HG03558 (cell line): Measurements from ENCODE around the gene LIMS1.
"Not testable (repeated sequence)": the region's sequence is repeated elsewhere in the genome, so short reads cannot be mapped to it uniquely, and the experiment has no call there.

Experiments used
- ATAC-seq: cut with Tn5 transposase; IDR thresholded peaks from one replicate; pipeline ENCODE4 v1.9.1; 2021; ENCODE audit warnings: moderate number of reproducible peaks; ENCODE audit not compliant: unreplicated experiment; ENCODE audit errors: extremely low read depth

The LIMS1 gene

DNA sequence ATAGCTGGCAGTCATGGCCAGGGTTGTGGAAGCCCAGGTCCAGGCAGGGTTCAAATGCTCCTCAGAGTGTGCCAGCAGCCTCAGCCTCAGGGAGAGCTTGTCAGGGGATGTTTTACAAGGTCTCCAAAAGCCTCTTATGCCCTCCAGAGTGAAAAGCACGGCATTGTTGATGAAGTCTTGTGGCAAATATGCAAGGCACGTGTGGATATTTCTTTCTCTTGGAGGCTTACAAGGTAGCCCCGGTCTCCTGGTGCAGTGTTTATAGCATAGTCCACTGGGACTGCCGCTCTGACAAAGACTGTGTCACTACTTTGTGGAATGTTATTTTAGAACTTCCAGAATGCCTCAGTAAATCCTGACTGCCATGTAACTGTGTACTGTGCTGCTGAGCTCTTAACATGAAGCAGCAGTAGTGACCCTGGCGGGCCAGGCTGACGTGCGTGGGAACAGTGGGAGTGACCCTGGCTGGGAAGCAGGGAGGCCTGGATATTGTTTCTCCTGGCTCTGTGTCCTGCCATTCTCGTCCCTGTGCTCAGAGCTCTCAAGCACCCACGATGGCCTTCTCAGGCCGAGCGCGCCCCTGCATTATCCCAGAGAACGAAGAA, 120.4 kb downstream of the LIMS1 start:
- ATAC-seq, result not testable (repeated sequence)

DNA sequence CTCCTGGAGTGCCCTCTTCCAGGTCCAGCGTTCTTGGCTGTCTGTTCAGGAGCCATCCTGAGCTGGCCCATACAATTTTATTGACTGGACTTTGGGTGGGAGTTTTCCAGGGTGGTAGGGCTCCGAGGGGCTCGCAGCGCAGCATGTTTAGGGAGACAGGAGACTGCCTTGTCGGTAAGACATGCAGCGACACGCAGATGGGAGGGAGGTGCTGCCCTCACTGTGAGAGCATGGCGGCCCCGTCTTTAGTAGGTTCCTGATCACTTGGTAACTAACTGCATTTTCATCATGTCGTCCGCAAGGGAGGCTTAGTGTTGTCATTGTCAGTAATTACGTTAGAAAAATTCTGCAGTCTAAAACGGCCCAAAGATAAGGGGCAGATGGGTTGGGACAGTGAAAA, 121.0 kb downstream of the LIMS1 start:
- ATAC-seq, result not testable (repeated sequence)

DNA sequence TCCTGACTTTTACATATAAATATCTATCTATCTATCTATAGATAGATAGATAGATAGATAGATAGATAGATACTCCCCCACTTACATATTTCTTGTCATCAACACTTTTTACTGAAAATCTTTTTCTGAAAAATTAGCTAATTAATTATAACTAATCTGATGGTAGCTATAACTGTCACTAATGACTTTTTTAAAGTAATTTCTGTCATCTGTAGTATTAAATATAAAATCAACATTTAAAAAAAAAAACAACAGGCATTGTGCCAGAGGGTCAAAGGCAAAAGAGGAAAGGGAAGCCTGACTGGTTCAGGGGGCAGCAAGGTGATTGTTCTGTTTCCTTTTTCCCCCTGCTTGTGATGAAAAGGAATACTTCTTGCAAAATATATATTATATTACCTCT, 122.0 kb downstream of the LIMS1 start:
- not testable (repeated sequence) for ATAC-seq

DNA sequence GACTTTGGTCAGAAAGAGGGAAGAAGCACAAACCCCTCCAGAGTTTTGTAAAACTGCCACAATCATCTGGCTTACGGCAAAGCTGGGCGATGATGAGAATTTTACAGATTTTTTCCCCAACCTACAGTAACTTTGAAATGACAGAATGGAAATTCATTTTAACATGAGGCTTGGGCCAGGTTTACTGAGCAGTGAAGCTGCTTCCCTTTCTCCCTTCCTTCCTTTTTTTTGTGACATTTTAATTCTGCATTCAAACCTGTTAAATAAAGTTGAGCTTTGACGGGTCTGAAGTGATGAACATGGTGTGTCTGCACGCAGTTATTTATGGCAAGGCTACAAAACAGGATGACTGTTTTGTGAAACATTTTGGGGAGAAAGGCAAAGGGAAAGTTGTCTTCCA, 123.2 kb downstream of the LIMS1 start:
- ATAC-seq, result not testable (repeated sequence)

DNA sequence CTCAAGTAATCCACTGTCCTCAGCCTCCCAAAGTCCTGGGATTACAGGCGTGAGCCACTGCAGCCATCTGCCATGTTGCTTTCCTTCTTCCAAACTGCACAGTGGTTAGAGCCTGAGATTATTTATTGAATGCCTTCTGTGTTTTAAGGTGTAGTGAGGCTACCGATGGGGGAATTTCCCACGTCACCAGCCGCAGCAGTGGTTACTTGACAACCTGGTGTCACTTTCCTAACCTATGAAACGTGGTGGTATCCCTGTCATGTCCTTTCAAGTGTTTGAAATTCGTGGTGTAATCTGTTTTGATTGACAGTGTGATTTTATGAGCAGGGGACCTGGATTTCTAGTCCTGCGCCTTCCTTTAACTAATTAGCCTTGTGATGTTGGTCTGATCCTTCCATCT, 124.3 kb downstream of the LIMS1 start:
- not testable (repeated sequence) for ATAC-seq

DNA sequence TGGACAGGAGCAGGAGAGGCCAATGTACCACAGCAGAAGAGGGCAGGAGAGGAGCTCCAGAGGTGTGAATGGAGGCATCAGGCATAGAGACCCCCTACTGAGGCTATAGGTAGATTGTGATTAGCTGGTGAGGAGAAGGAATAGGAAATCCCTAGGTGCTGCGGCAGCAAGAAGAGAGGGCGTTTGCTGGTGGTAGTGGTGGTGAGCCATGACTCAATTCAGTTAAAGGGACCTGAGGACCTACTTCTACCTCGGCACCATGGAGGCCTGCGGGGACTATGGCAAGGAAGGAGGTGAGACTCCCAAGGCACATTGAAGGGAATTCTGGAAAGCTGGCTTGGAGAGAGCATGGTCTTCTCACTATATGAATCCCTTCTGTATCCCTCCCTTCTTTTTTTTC, 127.2 kb downstream of the LIMS1 start:
- ATAC-seq, result not testable (repeated sequence)

DNA sequence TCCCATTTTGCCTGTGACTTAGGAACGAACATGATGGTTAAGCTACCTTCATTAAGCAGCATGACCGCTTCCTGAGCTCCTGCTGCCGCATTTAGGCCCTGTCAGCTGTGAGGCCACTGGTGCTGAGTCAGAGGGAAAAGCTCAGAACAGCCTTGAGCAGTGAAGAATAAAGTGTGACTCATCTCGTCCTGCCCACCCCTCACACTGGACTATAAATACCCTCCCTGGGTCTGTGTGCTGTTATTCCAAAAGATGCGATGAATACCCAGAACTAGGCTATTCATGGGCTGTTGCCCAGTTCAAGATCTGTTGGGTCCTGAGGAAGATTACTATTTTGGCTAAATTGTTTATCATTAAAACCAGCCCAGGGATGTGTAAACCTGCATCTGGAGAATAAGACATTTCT, 127.9 kb downstream of the LIMS1 start:
- peak; percentile 91 for ATAC-seq

DNA sequence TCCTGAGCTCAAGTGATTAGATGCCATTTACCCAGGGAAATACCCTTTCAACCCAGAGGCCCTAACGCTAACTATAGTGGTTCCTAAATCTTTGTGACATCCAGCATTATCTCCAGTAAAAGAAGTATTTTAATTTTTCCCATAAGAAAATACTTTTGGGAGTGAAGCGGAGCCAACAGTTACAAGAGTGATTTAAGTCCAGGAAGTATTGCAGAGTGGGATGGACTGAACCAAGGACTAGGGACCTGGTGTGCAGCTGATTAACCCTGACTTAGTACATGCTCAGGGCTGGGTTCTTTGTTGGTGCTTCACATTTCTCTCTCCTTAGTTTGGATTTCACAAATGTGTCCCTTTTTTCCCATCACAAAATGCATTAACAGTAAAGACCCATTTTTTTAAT, 129.1 kb downstream of the LIMS1 start:
- not testable (repeated sequence) for ATAC-seq

DNA sequence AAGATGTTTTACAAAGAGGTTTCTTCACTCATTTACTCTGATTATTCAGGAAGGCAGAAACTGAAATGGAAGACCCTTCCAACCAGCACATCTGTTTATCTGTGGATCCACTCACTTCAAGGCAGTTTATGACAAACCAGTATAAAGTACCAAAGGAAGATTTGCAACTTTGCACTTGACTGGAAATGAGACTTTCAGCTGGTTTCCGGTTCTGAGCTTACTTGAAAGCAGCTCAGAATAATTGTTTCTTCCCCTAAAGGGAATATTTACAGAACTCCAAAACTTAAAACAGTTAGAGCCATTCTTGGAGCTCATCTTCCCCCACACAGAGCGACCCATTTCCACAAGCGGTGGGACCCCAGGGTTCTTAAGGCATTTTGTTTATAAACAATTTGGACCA, 129.8 kb downstream of the LIMS1 start:
- ATAC-seq, result not testable (repeated sequence)

DNA sequence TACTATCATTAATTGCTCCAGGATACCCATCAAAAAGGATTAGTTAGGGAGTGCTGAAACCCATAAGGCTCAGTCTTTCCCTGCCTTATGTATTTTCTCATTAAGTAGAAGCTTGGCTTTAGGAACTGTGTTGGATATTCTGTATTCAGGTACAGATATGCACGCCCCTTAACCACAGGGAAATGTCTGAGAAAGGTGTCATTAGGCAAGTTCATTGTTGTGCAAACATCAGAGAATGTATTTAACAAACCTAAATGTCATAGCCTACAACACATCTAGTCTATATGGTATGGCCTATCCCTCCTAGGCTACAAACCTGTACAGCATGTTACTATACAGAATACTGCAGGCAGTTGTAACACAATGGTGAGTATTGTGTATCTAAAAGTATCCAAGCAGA, 130.7 kb downstream of the LIMS1 start:
- ATAC-seq, result not testable (repeated sequence)

DNA sequence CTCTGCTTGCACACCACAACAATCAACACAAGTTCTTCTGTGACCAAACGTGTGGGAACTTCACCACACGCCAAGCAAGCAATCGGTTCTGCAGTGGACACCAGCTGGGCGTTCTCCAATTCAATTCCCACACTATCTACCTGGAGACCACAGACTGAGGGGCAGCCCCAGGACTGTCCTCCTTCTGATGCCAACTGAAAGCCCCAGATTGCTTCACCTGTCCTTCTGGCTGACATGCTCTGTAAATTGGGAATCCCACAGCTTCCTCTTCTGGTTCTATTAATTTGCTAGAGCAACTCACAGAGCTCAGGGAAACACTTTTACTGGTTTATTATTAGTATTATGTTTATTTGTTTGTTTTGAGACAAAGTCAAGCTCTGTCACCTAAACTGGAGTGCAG, 131.7 kb downstream of the LIMS1 start:
- ATAC-seq, result not testable (repeated sequence)

DNA sequence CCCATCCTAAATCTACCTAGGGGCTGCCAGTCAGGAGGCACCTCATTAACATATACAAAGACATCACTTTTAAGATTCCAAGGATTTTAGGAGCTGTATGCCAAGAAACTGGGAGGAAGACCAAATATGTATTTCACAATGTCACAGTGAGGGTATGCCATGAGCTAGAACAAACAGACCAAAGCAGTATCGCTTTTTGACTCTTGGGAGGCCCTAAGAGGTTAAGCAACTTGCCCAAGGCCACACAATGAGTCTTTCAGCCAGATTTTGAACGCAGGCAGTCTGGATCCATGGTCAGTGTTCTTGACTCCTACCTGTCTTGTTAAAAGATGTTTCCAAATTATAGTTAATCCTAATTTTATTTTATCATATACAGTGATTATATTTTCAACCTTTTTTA, 132.9 kb downstream of the LIMS1 start:
- not testable (repeated sequence) for ATAC-seq

DNA sequence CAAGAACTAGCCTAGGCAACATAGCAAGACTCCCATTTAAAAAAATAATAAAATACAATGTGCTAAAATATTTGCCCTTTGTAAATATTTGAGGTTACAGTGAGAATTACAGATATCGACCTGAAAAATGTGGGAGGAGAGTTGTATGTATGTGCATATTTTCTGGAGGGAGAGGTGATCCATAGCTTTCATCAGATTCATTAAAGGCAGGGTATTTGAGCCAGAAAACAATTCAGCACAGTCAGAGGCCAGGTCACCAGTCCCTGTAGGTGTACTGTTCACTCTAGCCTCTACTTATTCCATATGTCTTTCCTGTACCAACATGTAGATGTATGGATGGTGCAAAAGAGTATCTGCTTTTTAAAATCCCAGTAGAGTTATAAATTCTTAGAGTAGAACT, 136.0 kb downstream of the LIMS1 start:
- ATAC-seq, result not testable (repeated sequence)

DNA sequence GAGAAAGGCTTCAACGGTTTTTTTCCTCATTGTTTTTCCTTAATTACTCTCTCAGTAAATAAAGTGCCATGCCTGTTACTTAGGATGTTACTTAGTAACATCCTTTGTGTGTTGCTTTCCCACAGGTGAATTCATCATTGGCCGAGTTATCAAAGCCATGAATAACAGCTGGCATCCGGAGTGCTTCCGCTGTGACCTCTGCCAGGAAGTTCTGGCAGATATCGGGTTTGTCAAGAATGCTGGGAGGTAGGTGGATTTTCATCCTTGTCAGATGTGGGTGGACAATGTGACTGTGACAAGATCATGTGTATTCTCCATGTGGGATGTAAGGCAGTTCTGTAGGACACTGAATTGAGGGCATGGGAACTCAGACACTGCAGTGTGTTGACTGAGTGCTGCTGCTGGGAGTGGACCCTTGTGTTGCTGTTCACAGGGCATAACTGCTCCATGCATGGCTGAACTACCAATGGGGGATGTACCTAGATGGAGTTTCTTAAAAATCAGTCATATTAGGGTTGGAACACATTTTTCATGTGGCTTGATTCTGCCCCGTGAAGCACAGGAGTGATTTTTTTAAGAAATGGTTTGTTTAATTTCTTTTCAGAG, 138.0 kb downstream of the LIMS1 start:
- ATAC-seq, result not testable (repeated sequence)

DNA sequence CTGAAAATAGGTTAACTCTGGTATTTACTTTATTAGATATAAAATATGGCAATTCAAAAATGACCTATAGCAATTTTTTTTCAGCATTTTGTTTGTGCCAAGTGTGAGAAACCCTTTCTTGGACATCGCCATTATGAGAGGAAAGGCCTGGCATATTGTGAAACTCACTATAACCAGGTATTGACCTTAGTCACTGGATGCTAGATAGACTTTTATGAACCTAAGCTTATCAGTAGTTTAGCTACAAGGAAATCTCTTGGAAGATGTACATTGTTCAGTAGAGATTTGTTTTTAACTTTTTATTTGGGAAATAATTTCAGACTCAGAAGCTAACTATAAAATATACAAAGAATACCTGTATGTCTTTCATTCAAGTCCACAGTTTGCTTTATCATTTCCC, 142.3 kb downstream of the LIMS1 start:
- not testable (repeated sequence) for ATAC-seq

DNA sequence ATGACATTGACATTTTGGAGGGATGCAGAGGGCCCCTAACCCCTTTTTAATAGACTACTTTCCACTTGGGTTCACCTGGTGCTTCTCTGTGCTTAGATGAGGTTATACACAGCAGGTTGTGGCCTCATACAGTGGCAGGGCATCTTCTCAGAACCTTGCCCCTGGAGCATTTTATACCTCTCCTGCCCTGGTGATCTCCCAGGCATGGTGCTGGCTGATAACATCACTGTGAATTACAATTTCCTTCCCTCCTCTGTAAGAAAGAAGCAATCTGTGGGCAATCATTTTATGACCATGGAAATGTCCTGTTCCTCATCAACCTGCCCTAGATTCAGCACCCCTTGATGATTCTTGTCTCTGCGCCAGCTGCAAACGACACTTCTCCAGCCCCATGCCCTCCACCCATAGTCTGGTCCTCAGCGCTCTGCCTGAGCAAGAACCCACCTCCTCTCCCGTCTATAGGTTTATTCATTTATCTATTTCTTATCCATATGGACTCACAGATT, 143.0 kb downstream of the LIMS1 start:
- not testable (repeated sequence) for ATAC-seq

DNA sequence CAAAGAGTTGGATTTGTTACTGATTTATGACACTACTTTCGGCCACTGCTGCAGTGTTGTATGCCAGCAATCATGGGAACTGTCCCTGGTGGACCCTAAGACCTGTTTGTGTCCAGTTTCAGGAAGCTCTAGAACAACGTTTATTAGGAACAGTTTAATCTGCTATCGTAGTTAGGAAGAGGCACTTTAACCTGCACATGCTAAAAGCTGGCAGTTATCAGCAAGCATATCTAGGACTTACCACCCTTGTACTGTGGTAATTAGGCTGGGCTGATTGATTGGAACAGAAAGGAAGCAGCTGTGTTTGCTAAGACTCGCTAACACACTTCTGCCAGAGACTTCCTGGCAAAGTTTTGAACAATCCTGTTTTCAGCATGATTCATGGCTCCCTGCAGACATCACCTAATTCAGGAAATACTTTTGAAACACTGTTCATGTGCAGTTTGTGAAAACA, 144.0 kb downstream of the LIMS1 start:
- not testable (repeated sequence) for ATAC-seq

DNA sequence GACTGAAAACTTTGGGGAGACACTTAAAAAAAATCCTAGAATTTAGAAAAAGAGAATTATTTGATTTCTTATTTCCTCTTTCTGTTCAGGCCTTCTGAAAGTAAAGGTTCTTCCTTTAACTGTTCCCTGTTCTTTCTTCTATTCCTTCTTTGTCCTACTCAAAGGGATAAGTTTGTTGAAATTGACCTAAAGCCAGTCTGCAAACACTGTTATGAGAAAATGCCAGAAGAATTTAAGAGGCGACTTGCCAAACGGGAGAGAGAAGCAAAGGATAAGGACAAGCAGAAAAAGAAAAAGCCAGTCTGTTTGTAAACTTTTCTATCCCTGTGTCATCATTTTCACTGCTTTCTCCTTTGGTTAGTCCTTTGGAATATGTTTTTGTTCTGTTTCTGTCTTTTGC, 146.5 kb downstream of the LIMS1 start:
- ATAC-seq, result not testable (repeated sequence)

DNA sequence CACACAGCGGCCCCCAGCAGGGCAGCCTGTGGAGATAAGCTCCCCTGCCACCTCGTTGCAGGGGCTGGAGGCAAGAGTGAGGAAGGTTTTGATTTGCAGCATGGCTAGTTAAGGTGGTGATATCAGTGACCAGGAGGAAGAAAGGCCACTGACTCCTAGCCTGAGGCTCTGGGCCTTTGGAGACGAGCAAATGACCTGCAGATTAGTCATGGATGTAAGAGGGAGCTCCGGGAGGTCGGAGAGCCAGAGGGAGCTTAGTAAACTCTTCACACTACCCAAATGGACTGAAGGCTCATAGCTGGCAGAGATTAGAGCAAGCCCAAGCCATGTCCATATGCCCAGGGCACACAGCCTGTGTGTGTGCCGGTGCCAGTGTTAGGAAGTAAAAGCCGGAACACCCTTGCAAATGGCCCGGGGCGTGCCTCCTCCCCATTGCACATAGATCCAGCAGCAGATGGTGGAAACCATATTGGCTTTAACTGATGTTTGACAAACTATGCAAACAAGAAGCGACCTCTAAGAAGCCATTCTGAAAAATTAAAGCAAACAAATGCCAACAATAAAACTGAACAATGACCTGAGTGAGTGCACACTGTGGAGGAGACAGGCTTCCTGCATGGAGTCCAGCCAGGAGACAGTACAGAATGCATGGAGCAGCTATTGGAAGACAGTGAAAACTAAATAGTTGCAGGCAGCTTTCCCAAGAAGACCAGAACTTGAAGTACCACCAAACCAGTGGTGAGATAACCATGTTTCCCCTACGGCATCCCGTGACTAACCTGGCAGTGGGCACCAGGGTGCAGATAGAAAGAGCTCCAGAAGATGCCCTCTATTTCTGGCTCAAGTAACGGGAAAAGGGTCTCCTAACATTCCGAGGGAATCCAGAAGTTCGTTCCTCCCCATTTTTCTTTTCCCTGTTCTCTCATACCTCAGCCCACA, 154.8 kb downstream of the LIMS1 start:
- ATAC-seq, result not testable (repeated sequence)

DNA sequence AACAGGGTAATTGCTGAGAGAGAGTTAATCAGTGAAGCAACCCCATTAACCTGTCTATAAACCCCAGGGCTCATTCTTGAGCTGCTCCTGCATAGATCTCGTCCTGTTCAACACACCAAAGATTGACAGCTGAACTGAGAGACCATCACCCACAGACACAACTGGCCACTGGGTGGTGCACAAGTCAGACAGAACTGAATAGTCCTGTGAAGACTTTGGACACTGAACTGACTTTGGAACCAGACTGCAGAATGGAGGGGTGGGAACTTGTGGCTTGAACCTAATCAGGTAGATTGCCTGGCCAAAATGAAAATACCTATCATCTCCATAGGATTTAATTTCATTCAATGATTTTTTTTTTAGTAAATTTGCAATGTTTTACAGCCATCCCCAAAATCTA, 155.7 kb downstream of the LIMS1 start:
- peak; percentile 56 for ATAC-seq

DNA sequence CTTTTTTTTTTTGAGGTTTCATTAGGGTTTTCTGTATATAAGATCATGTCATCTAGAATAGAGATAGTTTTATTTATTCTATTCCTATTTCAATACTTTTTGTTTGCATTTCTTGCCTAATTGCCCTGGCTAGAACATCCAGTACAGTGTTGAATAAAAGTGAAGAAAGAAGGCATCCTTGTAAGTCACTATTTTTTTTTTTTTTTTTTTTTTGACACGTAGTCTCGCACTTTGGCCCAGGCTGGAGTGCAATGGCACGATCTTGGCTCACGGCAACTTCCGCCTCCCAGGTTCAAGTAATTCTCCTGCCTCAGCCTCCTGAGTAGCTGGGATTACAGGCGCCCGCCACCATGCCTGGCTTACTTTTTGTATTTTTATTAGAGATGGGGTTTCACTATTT, 157.2 kb downstream of the LIMS1 start:
- no peak for ATAC-seq
